Neuron (in vitro differentiated cells): Measurements from ENCODE around the gene PALLD.

Source experiments
- H2AFZ ChIP-seq: one replicate; pipeline ENCODE4 v1.6.1; 2013; ENCODE audit warnings: low read depth, mild to moderate bottlenecking, inconsistent platforms, low read length, moderate library complexity
- H3K27me3 ChIP-seq: one replicate; pipeline ENCODE4 v1.6.1; 2013; ENCODE audit warnings: low read length; ENCODE audit not compliant: insufficient read depth
- H3K36me3 ChIP-seq: one replicate; pipeline ENCODE4 v1.6.1; 2013; ENCODE audit warnings: low read length; ENCODE audit not compliant: insufficient read depth
- H3K4me1 ChIP-seq: one replicate; pipeline ENCODE4 v1.6.1; 2013; ENCODE audit warnings: low read length; ENCODE audit not compliant: insufficient read depth
- H3K4me3 ChIP-seq: 2 replicates; pipeline ENCODE4 v1.5.1; 2013; ENCODE audit warnings: mild to moderate bottlenecking, low read length, moderate library complexity
- H3K9me3 ChIP-seq: one replicate; pipeline ENCODE4 v1.6.1; 2013; ENCODE audit warnings: low read length

PALLD gene

GRCh38 chr4:168560184-168561180 lies 63.6 kb downstream of the PALLD start:
- Histone ChIP-seq H3K4me3 (no peak overlapping the region), H3K4me1 (peaks cover 21% of the 10 kb centered on the region), H3K27me3 (no peaks in the 10 kb centered on the region), H3K9me3 (no peaks in the 10 kb centered on the region), H3K36me3 (no peaks in the 10 kb centered on the region), H2AFZ (no peak overlapping the region)

GRCh38 chr4:168562041-168562571 lies 65.3 kb downstream of the PALLD start:
- Histone ChIP-seq H3K9me3 (no peaks in the 10 kb centered on the region), H3K4me1 (peaks cover 21% of the 10 kb centered on the region), H2AFZ (no peak overlapping the region), H3K27me3 (no peaks in the 10 kb centered on the region), H3K36me3 (no peaks in the 10 kb centered on the region), H3K4me3 (no peak overlapping the region)

DNA sequence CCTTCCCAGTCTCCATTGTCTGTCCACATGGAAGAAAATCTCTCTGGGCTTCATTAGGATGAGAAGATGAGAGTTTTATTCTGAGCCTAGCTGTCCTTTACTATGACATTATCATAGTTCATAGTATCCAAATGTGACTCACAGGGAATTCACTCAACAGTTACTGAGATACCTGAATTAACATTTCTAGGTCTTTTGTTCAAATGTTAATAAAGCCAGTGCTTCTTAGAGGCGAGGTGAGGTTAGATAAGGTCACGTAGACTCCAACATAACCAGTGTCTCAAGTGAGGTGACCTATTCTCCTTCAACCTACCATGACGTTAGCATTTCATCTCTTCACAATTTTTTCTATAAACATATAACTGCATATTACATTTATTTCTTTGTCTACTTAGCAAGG lies 67.2 kb downstream of the PALLD start:
- Histone ChIP-seq H3K4me3 (no peak overlapping the region), H3K27me3 (no peaks in the 10 kb centered on the region), H3K4me1 (peaks cover 6% of the 10 kb centered on the region), H3K9me3 (no peaks in the 10 kb centered on the region), H2AFZ (no peak overlapping the region), H3K36me3 (no peaks in the 10 kb centered on the region)

DNA sequence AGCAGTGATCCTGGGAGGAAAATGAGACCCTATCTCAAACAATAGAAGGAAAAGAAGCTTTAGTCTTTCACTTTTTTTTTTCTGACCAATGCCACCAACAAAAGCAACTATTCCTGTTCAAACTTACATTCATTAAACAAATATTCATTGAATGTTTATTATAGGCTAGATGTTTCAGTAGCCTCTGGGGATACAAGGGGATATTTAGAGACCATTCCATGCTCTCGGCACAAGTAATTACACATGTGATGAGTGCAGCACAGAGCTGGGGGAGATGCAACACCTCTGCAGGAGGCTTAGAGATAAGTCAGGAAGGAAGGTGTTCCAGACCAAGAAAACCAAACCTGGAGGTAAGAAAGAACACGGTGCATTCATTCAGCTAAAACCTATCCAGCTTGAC lies 68.3 kb downstream of the PALLD start:
- no peaks in the 10 kb centered on the region for H3K36me3 ChIP-seq
- no peaks in the 10 kb centered on the region for H3K27me3 ChIP-seq
- no peaks in the 10 kb centered on the region for H3K9me3 ChIP-seq
- H3K4me1 ChIP-seq: peaks cover 6% of the 10 kb centered on the region
- no peak overlapping the region for H2AFZ ChIP-seq
- no peak overlapping the region for H3K4me3 ChIP-seq

DNA sequence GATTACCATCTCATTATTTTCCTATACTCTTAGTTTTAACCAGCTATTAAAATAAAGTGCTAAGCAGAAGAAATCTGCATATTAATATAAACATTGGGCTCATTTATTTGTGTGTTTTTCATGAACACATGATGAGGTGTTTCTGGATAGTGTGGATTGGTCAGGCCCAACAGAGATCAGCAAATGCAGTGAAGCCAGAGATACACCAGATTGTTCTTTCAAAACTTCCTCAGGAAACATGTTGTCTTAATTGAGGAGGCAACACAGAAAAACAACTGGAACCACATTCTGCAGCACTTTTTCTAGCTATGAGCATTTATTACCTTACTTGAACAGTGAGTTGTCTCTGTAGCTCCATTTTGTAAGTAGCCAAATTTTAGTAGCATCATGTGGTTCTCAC lies 69.9 kb downstream of the PALLD start:
- no peak overlapping the region for H2AFZ ChIP-seq
- no peaks in the 10 kb centered on the region for H3K27me3 ChIP-seq
- peaks cover 10% of the 10 kb centered on the region for H3K4me1 ChIP-seq
- H3K9me3 ChIP-seq: no peaks in the 10 kb centered on the region
- no peaks in the 10 kb centered on the region for H3K36me3 ChIP-seq
- H3K4me3 ChIP-seq: no peak overlapping the region

GRCh38 chr4:168569066-168569930 lies 72.4 kb downstream of the PALLD start:
- Histone ChIP-seq H3K9me3 (no peaks in the 10 kb centered on the region), H2AFZ (no peak overlapping the region), H3K27me3 (no peaks in the 10 kb centered on the region), H3K36me3 (no peaks in the 10 kb centered on the region), H3K4me1 (peaks cover 4% of the 10 kb centered on the region), H3K4me3 (no peak overlapping the region)

- no peaks in the 10 kb centered on the region for H3K27me3 ChIP-seq
- H3K36me3 ChIP-seq: no peaks in the 10 kb centered on the region
- no peak overlapping the region for H2AFZ ChIP-seq
- peaks cover 4% of the 10 kb centered on the region for H3K4me1 ChIP-seq
- no peaks in the 10 kb centered on the region for H3K9me3 ChIP-seq
- H3K4me3 ChIP-seq: no peak overlapping the region
Observed at GRCh38 chr4:168569931-168570276, 73.1 kb downstream of the PALLD start.

DNA sequence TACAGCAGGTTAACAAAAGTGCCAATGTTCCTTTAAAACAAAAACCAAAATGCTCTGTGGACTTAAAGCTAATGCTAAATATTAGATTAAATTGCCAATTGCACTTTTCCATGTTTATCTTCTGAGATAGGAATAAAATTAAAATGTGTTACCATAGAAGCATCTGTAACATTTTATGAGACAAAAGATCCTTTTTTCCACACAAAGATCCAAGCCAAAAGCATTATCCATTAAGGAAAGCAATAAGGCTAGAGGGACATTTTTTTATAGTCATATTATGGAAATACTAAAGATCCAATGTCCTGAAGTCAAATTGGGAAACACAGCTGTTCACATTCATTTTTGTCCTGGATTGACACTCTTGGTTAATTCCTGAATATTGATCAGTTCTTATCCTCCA lies 73.6 kb downstream of the PALLD start:
- peaks cover 4% of the 10 kb centered on the region for H3K4me1 ChIP-seq
- H2AFZ ChIP-seq: no peak overlapping the region
- no peaks in the 10 kb centered on the region for H3K27me3 ChIP-seq
- no peaks in the 10 kb centered on the region for H3K9me3 ChIP-seq
- H3K4me3 ChIP-seq: no peak overlapping the region
- no peaks in the 10 kb centered on the region for H3K36me3 ChIP-seq

DNA sequence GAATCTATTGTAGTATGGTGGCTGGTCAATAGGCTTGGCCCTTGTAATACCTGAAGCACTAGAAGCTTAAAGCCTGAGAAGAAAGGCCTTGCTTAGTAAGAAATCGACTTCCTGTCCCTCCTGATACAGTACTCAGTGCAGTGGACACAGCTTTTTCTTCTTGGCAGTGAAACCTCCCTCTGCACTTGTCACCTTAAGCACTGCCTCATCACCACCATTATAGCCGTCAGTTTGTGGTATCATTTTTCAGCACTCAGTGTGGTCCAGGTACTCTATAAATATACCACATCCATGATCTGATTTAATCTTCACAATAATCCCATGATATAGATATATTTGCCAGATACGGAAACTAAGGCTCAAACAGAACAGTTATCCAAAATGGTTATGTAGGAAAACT lies 75.2 kb downstream of the PALLD start:
- H2AFZ ChIP-seq: no peak overlapping the region
- H3K9me3 ChIP-seq: no peaks in the 10 kb centered on the region
- H3K27me3 ChIP-seq: no peaks in the 10 kb centered on the region
- H3K4me3 ChIP-seq: no peak overlapping the region
- peaks cover 4% of the 10 kb centered on the region for H3K4me1 ChIP-seq
- no peaks in the 10 kb centered on the region for H3K36me3 ChIP-seq

DNA sequence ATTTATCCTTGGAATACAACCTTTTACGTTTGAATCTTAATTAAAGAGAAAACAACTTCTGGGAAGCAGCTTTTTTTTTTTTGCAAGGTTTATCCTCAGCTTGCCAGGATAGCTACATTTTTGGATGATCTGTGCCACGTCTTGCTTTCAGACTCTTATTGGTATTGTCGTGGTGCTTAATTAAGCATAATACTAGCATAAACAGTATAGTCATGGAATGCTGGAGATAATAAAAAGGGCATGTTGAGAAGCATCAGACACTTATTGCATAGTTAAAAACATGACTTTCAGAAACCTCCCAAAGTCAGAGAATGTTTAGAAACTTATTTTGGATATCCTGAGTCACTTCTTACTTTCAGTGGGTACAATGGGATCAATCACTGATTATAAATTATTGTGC lies 77.0 kb downstream of the PALLD start:
- H3K36me3 ChIP-seq: no peaks in the 10 kb centered on the region
- no peak overlapping the region for H3K4me3 ChIP-seq
- no peaks in the 10 kb centered on the region for H3K27me3 ChIP-seq
- no peaks in the 10 kb centered on the region for H3K9me3 ChIP-seq
- peaks cover 4% of the 10 kb centered on the region for H3K4me1 ChIP-seq
- no peak overlapping the region for H2AFZ ChIP-seq

DNA sequence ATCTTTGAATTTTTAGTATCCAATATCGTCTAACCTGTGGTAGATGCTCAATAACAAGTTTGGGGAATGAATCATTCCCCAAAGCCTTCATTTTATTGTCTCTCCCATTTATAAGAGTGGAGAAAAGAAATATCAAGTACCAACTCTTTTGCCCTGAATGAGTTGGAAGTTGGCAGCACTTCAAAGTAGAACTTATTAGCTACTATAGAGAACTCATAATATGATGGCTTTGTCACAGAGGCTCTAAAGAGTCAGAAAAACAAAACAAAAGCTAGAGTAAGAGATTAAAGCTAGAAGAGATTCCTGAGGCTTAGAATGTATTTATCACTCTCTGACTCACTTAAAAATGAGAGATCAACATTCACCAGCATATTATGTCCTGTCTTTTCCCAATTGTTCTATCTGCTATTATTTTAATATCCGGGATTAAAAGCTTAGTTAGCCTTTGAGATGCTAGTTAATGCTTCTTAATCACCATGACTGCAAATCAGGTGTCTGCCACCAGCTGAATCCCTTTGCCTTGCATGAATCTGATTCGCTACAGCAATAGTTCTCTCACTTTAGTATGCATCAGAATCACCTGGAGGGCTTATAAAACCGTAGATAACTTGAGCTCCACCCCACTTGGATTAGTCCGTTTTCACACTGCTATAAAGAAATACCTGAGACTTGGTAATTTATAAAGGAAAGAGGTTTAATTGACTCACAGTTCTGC lies 77.9 kb downstream of the PALLD start:
- Histone ChIP-seq H2AFZ (no peak overlapping the region), H3K36me3 (no peaks in the 10 kb centered on the region), H3K4me1 (peaks cover 4% of the 10 kb centered on the region), H3K4me3 (no peak overlapping the region), H3K9me3 (no peaks in the 10 kb centered on the region), H3K27me3 (no peaks in the 10 kb centered on the region)

GRCh38 chr4:168575473-168575872 lies 78.6 kb downstream of the PALLD start:
- H2AFZ ChIP-seq: no peak overlapping the region
- H3K36me3 ChIP-seq: no peaks in the 10 kb centered on the region
- H3K4me3 ChIP-seq: no peak overlapping the region
- H3K9me3 ChIP-seq: no peaks in the 10 kb centered on the region
- peaks cover 4% of the 10 kb centered on the region for H3K4me1 ChIP-seq
- no peaks in the 10 kb centered on the region for H3K27me3 ChIP-seq
